HEK293T (cell line): ENCODE results near the gene CPB2.

Experiments used
- BHLHE40 ChIP-seq: fragments of 450-650 bp; IDR thresholded peaks from 2 replicates; pipeline ENCODE4 v1.6.1; 2016; ENCODE audit warnings: mild to moderate bottlenecking, moderate library complexity, borderline replicate concordance
- FOXK2 ChIP-seq: fragments of 450-650 bp; IDR thresholded peaks from 2 replicates; pipeline ENCODE4 v1.6.1; 2016; ENCODE audit warnings: mild to moderate bottlenecking
- HDGF ChIP-seq: fragments of 450-650 bp; IDR thresholded peaks from 2 replicates; pipeline ENCODE4 v1.6.1; 2017; ENCODE audit warnings: antibody characterized with exemption, borderline replicate concordance
- SP1 ChIP-seq: fragments of 450-650 bp; IDR thresholded peaks from 2 replicates; pipeline ENCODE4 v1.6.1; 2017
- ZNF384 ChIP-seq: fragments of 450-650 bp; IDR thresholded peaks from 2 replicates; pipeline ENCODE4 v1.6.1; 2016
- TF ChIP-seq, protein P1 (sequence below): fragments of 450-650 bp; IDR thresholded peaks from 2 replicates; pipeline ENCODE4 v1.6.1; 2016

DNA sequence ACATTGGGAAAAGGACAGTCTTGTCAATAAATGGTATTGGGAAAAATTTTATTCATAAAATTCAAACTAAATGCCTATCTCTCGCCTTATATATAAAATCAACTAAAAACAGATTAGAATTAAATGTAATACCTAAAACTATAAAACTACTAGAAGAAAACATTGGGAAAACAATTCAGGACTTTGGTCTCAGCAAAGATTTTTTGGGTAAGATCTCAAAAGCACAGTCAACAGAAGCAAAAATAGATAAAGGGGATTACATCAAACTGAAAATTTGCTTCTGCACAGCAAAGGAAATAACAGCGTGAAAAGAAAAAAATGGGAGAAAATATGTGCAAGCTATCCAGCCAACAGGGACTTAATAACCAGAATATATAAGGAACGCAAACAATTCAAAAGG is 28.0 kb downstream of the CPB2 start:
- TF ChIP-seq HDGF = no peak
- TF ChIP-seq FOXK2 = no peak
- no peak for TF ChIP-seq ZNF384
- no peak for TF ChIP-seq BHLHE40
- TF ChIP-seq, protein P1, sequence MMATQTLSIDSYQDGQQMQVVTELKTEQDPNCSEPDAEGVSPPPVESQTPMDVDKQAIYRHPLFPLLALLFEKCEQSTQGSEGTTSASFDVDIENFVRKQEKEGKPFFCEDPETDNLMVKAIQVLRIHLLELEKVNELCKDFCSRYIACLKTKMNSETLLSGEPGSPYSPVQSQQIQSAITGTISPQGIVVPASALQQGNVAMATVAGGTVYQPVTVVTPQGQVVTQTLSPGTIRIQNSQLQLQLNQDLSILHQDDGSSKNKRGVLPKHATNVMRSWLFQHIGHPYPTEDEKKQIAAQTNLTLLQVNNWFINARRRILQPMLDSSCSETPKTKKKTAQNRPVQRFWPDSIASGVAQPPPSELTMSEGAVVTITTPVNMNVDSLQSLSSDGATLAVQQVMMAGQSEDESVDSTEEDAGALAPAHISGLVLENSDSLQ = no peak
- no peak for TF ChIP-seq SP1
